ENCODE results near the gene SLX9.

DNA sequence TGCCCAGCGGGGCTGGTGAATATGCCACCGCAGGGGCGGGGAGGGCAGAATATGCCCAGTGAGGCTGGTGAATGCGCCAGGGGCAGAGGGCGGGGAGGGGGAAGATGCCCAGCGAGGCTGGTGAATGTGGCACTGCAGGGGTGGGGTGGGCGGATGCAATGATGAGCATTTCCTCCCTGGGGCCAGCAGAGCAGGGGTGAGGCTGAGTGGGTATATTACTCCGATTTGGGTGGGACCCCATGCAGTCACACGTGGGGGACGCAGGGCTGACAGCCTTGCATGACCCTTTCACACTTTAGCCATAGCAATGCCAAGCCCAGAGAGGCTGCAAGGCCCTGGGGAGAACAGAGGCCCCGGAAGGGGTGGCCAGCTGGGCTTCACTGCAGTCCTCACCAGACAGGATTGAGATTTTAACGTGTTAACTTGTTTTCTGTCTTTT, 9.3 kb upstream of the SLX9 start:
- no peak for TF ChIP-seq POLR2AphosphoS5 (IDR thresholded peaks at IDR 0.05; ENCODE audit: low read depth, low read length)
- TF ChIP-seq POLR2A (IDR thresholded peaks at IDR 0.05; ENCODE audit: low read depth, low read length) = no peak
- no peak for TF ChIP-seq TAF1 (IDR thresholded peaks at IDR 0.05; ENCODE audit: borderline replicate concordance, low read depth, low read length)
